ENCODE results near the gene CRIP1. TPM values are rescaled to one million over a fixed set of nuclear protein-coding genes. Genes with fewer than 3 reads are reported as not detected.

CRIP1 gene
- total and polyA plus RNA-seq, 8 donors, result 3.5 to 149 (median 60.1) TPM; not detected in 1

- H3K4me1 ChIP-seq, result peaks cover 0 to 7% (median 5%) of the 10 kb centered on the region in 4 donors
- intact Hi-C loops (cut with DNase I; ENCODE audit: low total_unique reads), result no loop called here
- DNase-seq, result peak in 1 of 2 donors; percentile 9
- H3K36me3 ChIP-seq, result no peaks in the 10 kb centered on the region
- TF ChIP-seq EP300 (IDR thresholded peaks at IDR 0.05) (no peak), POLR2AphosphoS5 (IDR thresholded peaks at IDR 0.05) (no peak), POLR2A (IDR thresholded peaks at IDR 0.05) (no peak)
- TF ChIP-seq, protein P1, sequence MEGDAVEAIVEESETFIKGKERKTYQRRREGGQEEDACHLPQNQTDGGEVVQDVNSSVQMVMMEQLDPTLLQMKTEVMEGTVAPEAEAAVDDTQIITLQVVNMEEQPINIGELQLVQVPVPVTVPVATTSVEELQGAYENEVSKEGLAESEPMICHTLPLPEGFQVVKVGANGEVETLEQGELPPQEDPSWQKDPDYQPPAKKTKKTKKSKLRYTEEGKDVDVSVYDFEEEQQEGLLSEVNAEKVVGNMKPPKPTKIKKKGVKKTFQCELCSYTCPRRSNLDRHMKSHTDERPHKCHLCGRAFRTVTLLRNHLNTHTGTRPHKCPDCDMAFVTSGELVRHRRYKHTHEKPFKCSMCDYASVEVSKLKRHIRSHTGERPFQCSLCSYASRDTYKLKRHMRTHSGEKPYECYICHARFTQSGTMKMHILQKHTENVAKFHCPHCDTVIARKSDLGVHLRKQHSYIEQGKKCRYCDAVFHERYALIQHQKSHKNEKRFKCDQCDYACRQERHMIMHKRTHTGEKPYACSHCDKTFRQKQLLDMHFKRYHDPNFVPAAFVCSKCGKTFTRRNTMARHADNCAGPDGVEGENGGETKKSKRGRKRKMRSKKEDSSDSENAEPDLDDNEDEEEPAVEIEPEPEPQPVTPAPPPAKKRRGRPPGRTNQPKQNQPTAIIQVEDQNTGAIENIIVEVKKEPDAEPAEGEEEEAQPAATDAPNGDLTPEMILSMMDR (IDR thresholded peaks at IDR 0.05), result no peak
- H3K9me3 ChIP-seq, result no peaks in the 10 kb centered on the region
- WGBS, 5 donors, result 70 to 75% (median 74%) methylated on average over 27 to 34 of the region's 34 CpGs
- H3K27ac ChIP-seq, result no peak overlapping the region
- peaks cover 0 to 71% (median 34%) of the 10 kb centered on the region in 3 donors for H3K27me3 ChIP-seq
- H3K4me3 ChIP-seq, result no peak overlapping the region
These were observed 50.2 kb downstream of the CRIP1 start for GRCh38 chr14:105536691-105537579.

- Histone ChIP-seq H3K27ac (no peak overlapping the region), H3K9me3 (peaks cover 0 to 5% (median 0%) of the 10 kb centered on the region in 4 donors), H3K4me1 (peaks cover 0 to 7% (median 5%) of the 10 kb centered on the region in 4 donors), H3K36me3 (no peaks in the 10 kb centered on the region), H3K27me3 (peaks cover 0 to 66% (median 34%) of the 10 kb centered on the region in 3 donors), H3K4me3 (no peak overlapping the region)
- peak; percentile 72 to 78 for DNase-seq
- 21 to 46% (median 23%) methylated on average over 13 to 30 of the region's 30 CpGs for WGBS, 5 donors
- intact Hi-C loops (cut with DNase I; ENCODE audit: low total_unique reads), result no loop called here
- TF ChIP-seq EP300 (IDR thresholded peaks at IDR 0.05), result no peak
- TF ChIP-seq, protein P1 (IDR thresholded peaks at IDR 0.05), result peak in 5 of 7 experiments; percentile 72 to 99 (median 97)
These were observed 51.1 kb downstream of the CRIP1 start for GRCh38 chr14:105537580-105538474.

Other genes with a start within 250 kb of the CRIP1 start
- gene BTBD6, start 238.4 kb upstream of the CRIP1 start, total RNA-seq, result 10 to 100 TPM; 13.4 to 53.6 (median 25.2) TPM
- 10 to 100 TPM; 47.1 to 55.0 (median 50.7) TPM for gene BTBD6, start 238.4 kb upstream of the CRIP1 start, polyA plus RNA-seq
- gene BRF1, start 185.9 kb upstream of the CRIP1 start, total RNA-seq, result 100 to 1,000 TPM in 1 of 5 donors, 10 to 100 TPM in 4; 31.5 to 141 (median 42.6) TPM
- 10 to 100 TPM in 2 of 3 donors, 1 to 10 TPM in 1; 9.2 to 19.7 (median 19.4) TPM for gene BRF1, start 185.9 kb upstream of the CRIP1 start, polyA plus RNA-seq
- 100 to 1,000 TPM in 3 of 5 donors, 10 to 100 TPM in 2; 33.6 to 209 (median 114) TPM for gene PACS2, start 172.1 kb upstream of the CRIP1 start, total RNA-seq
- gene PACS2, start 172.1 kb upstream of the CRIP1 start, polyA plus RNA-seq, result 10 to 100 TPM; 23.4 to 49.8 (median 34.7) TPM
- gene TEX22, start 88.3 kb upstream of the CRIP1 start, total RNA-seq, result under 1 TPM in 1 of 5 donors, not detected in 4; 0.18 TPM
- gene TEX22, start 88.3 kb upstream of the CRIP1 start, polyA plus RNA-seq, result under 1 TPM in 1 of 3 donors, not detected in 2; 0.35 TPM
- 100 to 1,000 TPM in 2 of 5 donors, 10 to 100 TPM in 3; 49.8 to 183 (median 85.5) TPM for gene MTA1, start 67.1 kb upstream of the CRIP1 start, total RNA-seq
- 10 to 100 TPM; 24.9 to 57.1 (median 40.3) TPM for gene MTA1, start 67.1 kb upstream of the CRIP1 start, polyA plus RNA-seq
- 100 to 1,000 TPM in 1 of 5 donors, 10 to 100 TPM in 4; 36.0 to 135 (median 72.7) TPM for gene CRIP2, start 12.1 kb upstream of the CRIP1 start, total RNA-seq
- 100 to 1,000 TPM in 1 of 3 donors, 10 to 100 TPM in 2; 68.5 to 127 (median 94.7) TPM for gene CRIP2, start 12.1 kb upstream of the CRIP1 start, polyA plus RNA-seq
- 100 to 1,000 TPM in 1 of 5 donors, 10 to 100 TPM in 2, 1 to 10 TPM in 2; 3.0 to 167 (median 44.9) TPM for gene TEDC1, start 4.4 kb downstream of the CRIP1 start, total RNA-seq
- 10 to 100 TPM; 13.8 to 18.8 (median 17.1) TPM for gene TEDC1, start 4.4 kb downstream of the CRIP1 start, polyA plus RNA-seq
- gene TMEM121, start 39.7 kb downstream of the CRIP1 start, total RNA-seq, result 1 to 10 TPM in 4 of 5 donors, not detected in 1; 1.3 to 8.2 (median 2.1) TPM
- 1 to 10 TPM in 2 of 3 donors, under 1 TPM in 1; 0.93 to 4.2 (median 1.2) TPM for gene TMEM121, start 39.7 kb downstream of the CRIP1 start, polyA plus RNA-seq

Measured in stomach (tissue), 9 donors.